Neural cell (in vitro differentiated cells): ENCODE data around the gene DUSP22. TPM values are rescaled to one million over a fixed set of nuclear protein-coding genes. Genes with fewer than 3 reads are reported as not detected.

Experiments
- H2AFZ ChIP-seq: fragments of 200-600, 300-800 bp; sonication (generic), shearing (Covaris generic); 2 replicates; pipeline ENCODE4 v1.6.0; 2014; ENCODE audit warnings: low read depth, mild to moderate bottlenecking, antibody characterized with exemption, low read length, moderate library complexity
- H3F3A ChIP-seq: fragments of 200-600 bp; shearing (Covaris generic); 2 replicates; pipeline ENCODE4 v1.6.1; 2016; ENCODE audit warnings: mild to moderate bottlenecking, moderate library complexity, mixed read lengths, antibody characterized with exemption, low read length; ENCODE audit not compliant: insufficient read depth, poor library complexity, severe bottlenecking
- H3K27ac ChIP-seq: fragments of 200-600, 300-800 bp; sonication (generic), shearing (Covaris generic); 2 replicates; pipeline ENCODE4 v1.5.1; 2014; ENCODE audit warnings: mild to moderate bottlenecking, low read length, moderate library complexity
- H3K27me3 ChIP-seq: fragments of 300-800, 200-600 bp; sonication (generic), shearing (Covaris generic); 2 replicates; pipeline ENCODE4 v1.6.0; 2014; ENCODE audit warnings: mild to moderate bottlenecking, low read depth, low read length, moderate library complexity; ENCODE audit not compliant: insufficient read depth
- H3K36me3 ChIP-seq: fragments of 300-800, 200-600 bp; sonication (generic), shearing (Covaris generic); 2 replicates; pipeline ENCODE4 v1.5.1; 2014; ENCODE audit warnings: mild to moderate bottlenecking, antibody characterized with exemption, low read length, moderate library complexity; ENCODE audit not compliant: insufficient read depth
- H3K4me2 ChIP-seq: fragments of 300-800, 200-600 bp; sonication (generic), shearing (Covaris generic); 2 replicates; pipeline ENCODE4 v1.6.0; 2014; ENCODE audit warnings: mild to moderate bottlenecking, low read length
- H3K4me3 ChIP-seq: fragments of 300-800, 200-600 bp; sonication (generic), shearing (Covaris generic); 2 replicates; pipeline ENCODE4 v1.5.1; 2014; ENCODE audit warnings: mild to moderate bottlenecking, low read length, moderate library complexity
- H3K79me2 ChIP-seq: fragments of 200-600 bp; shearing (Covaris generic); replicated peaks from 2 replicates; pipeline ENCODE4 v1.6.0; 2014; ENCODE audit warnings: mild to moderate bottlenecking, low read length, moderate library complexity; ENCODE audit not compliant: insufficient read depth
- H3K9ac ChIP-seq: fragments of 300-800, 200-600 bp; sonication (generic), shearing (Covaris generic); 2 replicates; pipeline ENCODE4 v1.6.1; 2016; ENCODE audit warnings: mild to moderate bottlenecking, low read length, mixed read lengths
- H3K9me2 ChIP-seq: fragments of 200-600 bp; shearing (Covaris generic); 2 replicates; pipeline ENCODE4 v1.6.1; 2016; ENCODE audit warnings: mild to moderate bottlenecking, low read length, mixed read lengths; ENCODE audit not compliant: insufficient read depth
- H3K9me3 ChIP-seq: fragments of 200-600, 300-800 bp; sonication (generic), shearing (Covaris generic); 2 replicates; pipeline ENCODE4 v1.6.1; 2016; ENCODE audit warnings: mild to moderate bottlenecking, mixed run types, low read length, moderate library complexity, mixed read lengths
- H4K20me1 ChIP-seq: fragments of 200-600 bp; shearing (Covaris generic); 2 replicates; pipeline ENCODE4 v1.6.1; 2016; ENCODE audit warnings: mild to moderate bottlenecking, mixed run types; ENCODE audit not compliant: insufficient read depth
- EP300 ChIP-seq: fragments of 450-650 bp; conservative IDR thresholded peaks from 2 replicates; pipeline ENCODE4 v1.6.1; 2014; ENCODE audit warnings: antibody characterized with exemption, mild to moderate bottlenecking, moderate library complexity; ENCODE audit not compliant: poor library complexity, severe bottlenecking
- EZH2 ChIP-seq: fragments of 200-600, 300-800 bp; shearing (Covaris generic), sonication (generic); IDR thresholded peaks from 2 replicates; pipeline ENCODE4 v1.6.1; 2014; ENCODE audit warnings: antibody characterized with exemption, low read length, borderline replicate concordance, mild to moderate bottlenecking; ENCODE audit not compliant: insufficient read depth, poor library complexity, severe bottlenecking
- MXI1 ChIP-seq: fragments of 450-650 bp; conservative IDR thresholded peaks from 2 replicates; pipeline ENCODE4 v1.6.1; 2014; ENCODE audit warnings: antibody characterized with exemption, mild to moderate bottlenecking; ENCODE audit not compliant: poor library complexity, severe bottlenecking
- POLR2AphosphoS5 ChIP-seq: IDR thresholded peaks from 2 replicates; pipeline ENCODE4 v1.6.1; 2012
- RAD21 ChIP-seq: fragments of 450-650 bp; conservative IDR thresholded peaks from 2 replicates; pipeline ENCODE4 v1.6.1; 2014; ENCODE audit warnings: antibody characterized with exemption, mild to moderate bottlenecking, moderate library complexity
- SMC3 ChIP-seq: fragments of 450-650 bp; conservative IDR thresholded peaks from 2 replicates; pipeline ENCODE4 v1.6.1; 2014; ENCODE audit warnings: antibody characterized with exemption, mild to moderate bottlenecking, moderate library complexity; ENCODE audit not compliant: poor library complexity
- TAF1 ChIP-seq: IDR thresholded peaks from 2 replicates; pipeline ENCODE4 v1.6.1; 2012; ENCODE audit warnings: low read depth
- polyA plus RNA-seq: library from polyadenylated mRNA; depleted of rRNA; stranded (reverse); fragments of >200 nt; gene quantifications from 2 replicates; pipeline ENCODE4 v1.2.3, GENCODE V29; 2014
- TF ChIP-seq, protein P1 (sequence below): IDR thresholded peaks from 2 replicates; pipeline ENCODE4 v1.6.1; 2012; ENCODE audit warnings: borderline replicate concordance
- TF ChIP-seq, protein P2 (sequence below): fragments of 450-650 bp; IDR thresholded peaks from 2 replicates; pipeline ENCODE4 v1.5.1; 2014; ENCODE audit warnings: antibody characterized with exemption, mild to moderate bottlenecking, moderate library complexity; ENCODE audit not compliant: poor library complexity, severe bottlenecking

Gene DUSP22
- polyA plus RNA-seq, 1 donor from 2014 or later: 24.9 TPM

DNA sequence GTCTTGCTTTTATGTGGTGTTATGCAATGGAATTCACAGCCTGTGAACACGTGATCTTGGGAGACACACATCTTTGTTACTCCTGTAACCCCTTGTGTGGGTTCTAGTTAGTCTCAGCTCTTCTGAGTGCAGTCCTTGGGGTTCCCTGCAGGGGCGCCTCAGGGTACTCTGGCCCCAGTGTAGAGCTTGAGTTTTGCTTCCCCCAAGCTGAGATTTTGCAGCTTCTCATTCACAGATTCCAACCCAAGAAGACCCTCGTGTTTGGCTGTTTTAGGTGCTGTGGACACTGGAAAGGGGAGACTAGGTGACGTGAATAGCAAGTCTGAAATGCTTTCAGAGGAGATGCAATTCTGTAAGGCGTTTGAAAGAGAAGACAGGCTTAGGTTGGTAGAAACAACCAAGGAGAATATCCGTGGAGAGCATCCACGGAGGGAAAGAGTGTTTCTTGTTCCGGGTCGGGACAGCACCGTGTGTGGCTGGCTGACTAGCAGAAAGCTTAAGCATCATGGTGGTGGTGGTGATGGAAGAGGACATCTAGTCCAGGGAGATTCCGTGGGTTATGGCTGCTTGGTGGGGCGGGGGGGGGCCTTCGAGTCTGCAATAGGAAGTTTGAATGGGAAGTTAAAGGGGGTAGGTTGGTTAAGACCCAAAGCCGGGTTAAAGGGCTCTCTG is 30.1 kb downstream of the DUSP22 start:
- TF ChIP-seq EP300: no peak
- no peak for TF ChIP-seq MXI1
- TF ChIP-seq, protein P1, sequence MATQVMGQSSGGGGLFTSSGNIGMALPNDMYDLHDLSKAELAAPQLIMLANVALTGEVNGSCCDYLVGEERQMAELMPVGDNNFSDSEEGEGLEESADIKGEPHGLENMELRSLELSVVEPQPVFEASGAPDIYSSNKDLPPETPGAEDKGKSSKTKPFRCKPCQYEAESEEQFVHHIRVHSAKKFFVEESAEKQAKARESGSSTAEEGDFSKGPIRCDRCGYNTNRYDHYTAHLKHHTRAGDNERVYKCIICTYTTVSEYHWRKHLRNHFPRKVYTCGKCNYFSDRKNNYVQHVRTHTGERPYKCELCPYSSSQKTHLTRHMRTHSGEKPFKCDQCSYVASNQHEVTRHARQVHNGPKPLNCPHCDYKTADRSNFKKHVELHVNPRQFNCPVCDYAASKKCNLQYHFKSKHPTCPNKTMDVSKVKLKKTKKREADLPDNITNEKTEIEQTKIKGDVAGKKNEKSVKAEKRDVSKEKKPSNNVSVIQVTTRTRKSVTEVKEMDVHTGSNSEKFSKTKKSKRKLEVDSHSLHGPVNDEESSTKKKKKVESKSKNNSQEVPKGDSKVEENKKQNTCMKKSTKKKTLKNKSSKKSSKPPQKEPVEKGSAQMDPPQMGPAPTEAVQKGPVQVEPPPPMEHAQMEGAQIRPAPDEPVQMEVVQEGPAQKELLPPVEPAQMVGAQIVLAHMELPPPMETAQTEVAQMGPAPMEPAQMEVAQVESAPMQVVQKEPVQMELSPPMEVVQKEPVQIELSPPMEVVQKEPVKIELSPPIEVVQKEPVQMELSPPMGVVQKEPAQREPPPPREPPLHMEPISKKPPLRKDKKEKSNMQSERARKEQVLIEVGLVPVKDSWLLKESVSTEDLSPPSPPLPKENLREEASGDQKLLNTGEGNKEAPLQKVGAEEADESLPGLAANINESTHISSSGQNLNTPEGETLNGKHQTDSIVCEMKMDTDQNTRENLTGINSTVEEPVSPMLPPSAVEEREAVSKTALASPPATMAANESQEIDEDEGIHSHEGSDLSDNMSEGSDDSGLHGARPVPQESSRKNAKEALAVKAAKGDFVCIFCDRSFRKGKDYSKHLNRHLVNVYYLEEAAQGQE: no peak
- TF ChIP-seq POLR2AphosphoS5: no peak
- no peak for TF ChIP-seq TAF1
- no peak for TF ChIP-seq RAD21
- TF ChIP-seq, protein P2, sequence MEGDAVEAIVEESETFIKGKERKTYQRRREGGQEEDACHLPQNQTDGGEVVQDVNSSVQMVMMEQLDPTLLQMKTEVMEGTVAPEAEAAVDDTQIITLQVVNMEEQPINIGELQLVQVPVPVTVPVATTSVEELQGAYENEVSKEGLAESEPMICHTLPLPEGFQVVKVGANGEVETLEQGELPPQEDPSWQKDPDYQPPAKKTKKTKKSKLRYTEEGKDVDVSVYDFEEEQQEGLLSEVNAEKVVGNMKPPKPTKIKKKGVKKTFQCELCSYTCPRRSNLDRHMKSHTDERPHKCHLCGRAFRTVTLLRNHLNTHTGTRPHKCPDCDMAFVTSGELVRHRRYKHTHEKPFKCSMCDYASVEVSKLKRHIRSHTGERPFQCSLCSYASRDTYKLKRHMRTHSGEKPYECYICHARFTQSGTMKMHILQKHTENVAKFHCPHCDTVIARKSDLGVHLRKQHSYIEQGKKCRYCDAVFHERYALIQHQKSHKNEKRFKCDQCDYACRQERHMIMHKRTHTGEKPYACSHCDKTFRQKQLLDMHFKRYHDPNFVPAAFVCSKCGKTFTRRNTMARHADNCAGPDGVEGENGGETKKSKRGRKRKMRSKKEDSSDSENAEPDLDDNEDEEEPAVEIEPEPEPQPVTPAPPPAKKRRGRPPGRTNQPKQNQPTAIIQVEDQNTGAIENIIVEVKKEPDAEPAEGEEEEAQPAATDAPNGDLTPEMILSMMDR: no peak
- no peak for TF ChIP-seq SMC3
- no peak for TF ChIP-seq EZH2
- no peaks in the 10 kb centered on the region for H3F3A ChIP-seq
- H3K79me2 ChIP-seq: no peaks in the 10 kb centered on the region
- no peak overlapping the region for H2AFZ ChIP-seq
- no peaks in the 10 kb centered on the region for H4K20me1 ChIP-seq
- H3K9me2 ChIP-seq: no peaks in the 10 kb centered on the region
- no peaks in the 10 kb centered on the region for H3K9me3 ChIP-seq
- no peak overlapping the region for H3K27ac ChIP-seq
- no peaks in the 10 kb centered on the region for H3K27me3 ChIP-seq
- H3K4me2 ChIP-seq: no peak overlapping the region
- H3K36me3 ChIP-seq: no peaks in the 10 kb centered on the region
- no peak overlapping the region for H3K9ac ChIP-seq
- H3K4me3 ChIP-seq: no peak overlapping the region

DNA sequence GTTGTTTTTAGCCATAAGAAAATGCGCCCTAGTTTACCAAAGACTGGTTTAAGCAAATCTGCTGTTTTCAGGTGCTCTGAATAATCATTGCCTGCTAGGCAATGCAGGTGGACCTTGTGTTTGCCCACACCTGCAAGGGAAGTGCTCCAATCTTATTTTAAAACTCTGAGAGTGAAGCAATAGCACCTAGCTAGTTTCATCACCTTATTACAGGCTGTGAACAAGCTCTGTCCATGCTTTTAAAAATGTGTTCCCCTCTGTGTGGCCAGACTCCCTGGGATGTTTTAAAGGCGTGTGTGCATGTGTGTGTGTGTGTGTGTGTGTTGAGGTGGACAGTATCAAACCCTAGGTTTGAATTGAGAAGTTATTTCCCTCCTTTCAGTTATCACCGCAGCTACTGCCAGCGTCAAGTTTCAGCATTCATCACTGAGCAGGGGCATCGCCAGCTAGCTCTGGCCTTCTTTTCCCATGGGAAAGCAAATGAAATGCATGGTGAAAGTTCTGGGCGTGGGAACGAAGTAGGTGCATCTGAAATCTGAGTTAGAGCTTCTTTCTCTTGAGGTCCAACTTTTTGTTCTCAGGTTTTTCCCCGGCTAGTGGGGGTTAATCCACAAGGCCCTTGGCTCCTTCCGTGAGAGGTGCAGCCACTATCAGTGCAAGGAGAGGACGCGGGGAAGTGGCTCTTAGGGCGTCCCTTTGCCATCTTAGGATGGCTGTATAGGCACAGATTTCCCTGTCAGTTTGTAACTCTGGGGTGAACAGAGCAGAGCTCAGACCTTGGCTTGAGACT is 30.8 kb downstream of the DUSP22 start:
- H3K36me3 ChIP-seq: no peaks in the 10 kb centered on the region
- H3K9ac ChIP-seq: no peak overlapping the region
- no peak overlapping the region for H3K4me3 ChIP-seq
- no peaks in the 10 kb centered on the region for H3F3A ChIP-seq
- no peak for TF ChIP-seq POLR2AphosphoS5
- TF ChIP-seq MXI1: no peak
- no peak for TF ChIP-seq TAF1
- TF ChIP-seq EZH2: no peak
- TF ChIP-seq RAD21: no peak
- TF ChIP-seq EP300: no peak
- no peak for TF ChIP-seq SMC3
- TF ChIP-seq, protein P1: no peak
- TF ChIP-seq, protein P2: no peak
- no peak overlapping the region for H3K27ac ChIP-seq
- H3K9me3 ChIP-seq: no peaks in the 10 kb centered on the region
- H4K20me1 ChIP-seq: no peaks in the 10 kb centered on the region
- no peaks in the 10 kb centered on the region for H3K27me3 ChIP-seq
- no peak overlapping the region for H2AFZ ChIP-seq
- H3K79me2 ChIP-seq: no peaks in the 10 kb centered on the region
- H3K9me2 ChIP-seq: no peaks in the 10 kb centered on the region
- no peak overlapping the region for H3K4me2 ChIP-seq
